Astrocyte (in vitro differentiated cells and primary cell): ENCODE results near the gene UBAC1.

Experiments
- EZH2 ChIP-seq: IDR thresholded peaks from 2 replicates; pipeline ENCODE4 v1.6.1; 2012; ENCODE audit warnings: mild to moderate bottlenecking, low read length, inconsistent platforms; ENCODE audit not compliant: insufficient read depth
- TF ChIP-seq, protein P1 (sequence below): IDR thresholded peaks from 2 replicates; pipeline ENCODE4 v1.5.1; 2011; ENCODE audit warnings: low read depth, mild to moderate bottlenecking, inconsistent platforms, low read length, moderate library complexity; ENCODE audit not compliant: insufficient read depth

DNA sequence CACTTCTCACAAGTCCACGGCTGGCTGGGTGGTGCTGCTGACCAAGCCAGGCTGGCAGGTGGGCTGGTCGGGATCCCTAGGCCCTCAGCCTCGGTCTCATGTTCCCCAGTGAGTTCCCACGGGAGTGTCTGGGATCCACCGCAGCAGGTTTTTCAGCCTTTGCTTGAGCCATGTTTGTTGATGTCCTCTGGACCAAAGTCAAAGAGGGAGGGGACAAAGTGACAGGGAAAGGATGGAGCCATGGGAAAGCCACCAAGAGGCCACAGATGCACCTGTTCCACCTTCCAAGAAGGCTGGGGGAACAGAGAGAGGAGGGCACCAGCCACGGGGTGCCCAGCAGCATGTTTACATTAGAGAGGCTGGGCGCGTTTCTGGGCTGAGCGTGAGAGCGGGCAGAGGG lies 2.8 kb upstream of the UBAC1 start:
- TF ChIP-seq EZH2, result no peak
- TF ChIP-seq, protein P1, sequence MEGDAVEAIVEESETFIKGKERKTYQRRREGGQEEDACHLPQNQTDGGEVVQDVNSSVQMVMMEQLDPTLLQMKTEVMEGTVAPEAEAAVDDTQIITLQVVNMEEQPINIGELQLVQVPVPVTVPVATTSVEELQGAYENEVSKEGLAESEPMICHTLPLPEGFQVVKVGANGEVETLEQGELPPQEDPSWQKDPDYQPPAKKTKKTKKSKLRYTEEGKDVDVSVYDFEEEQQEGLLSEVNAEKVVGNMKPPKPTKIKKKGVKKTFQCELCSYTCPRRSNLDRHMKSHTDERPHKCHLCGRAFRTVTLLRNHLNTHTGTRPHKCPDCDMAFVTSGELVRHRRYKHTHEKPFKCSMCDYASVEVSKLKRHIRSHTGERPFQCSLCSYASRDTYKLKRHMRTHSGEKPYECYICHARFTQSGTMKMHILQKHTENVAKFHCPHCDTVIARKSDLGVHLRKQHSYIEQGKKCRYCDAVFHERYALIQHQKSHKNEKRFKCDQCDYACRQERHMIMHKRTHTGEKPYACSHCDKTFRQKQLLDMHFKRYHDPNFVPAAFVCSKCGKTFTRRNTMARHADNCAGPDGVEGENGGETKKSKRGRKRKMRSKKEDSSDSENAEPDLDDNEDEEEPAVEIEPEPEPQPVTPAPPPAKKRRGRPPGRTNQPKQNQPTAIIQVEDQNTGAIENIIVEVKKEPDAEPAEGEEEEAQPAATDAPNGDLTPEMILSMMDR, result no peak
